Measurements from ENCODE around the gene TSPAN3.

TSPAN3 gene

DNA sequence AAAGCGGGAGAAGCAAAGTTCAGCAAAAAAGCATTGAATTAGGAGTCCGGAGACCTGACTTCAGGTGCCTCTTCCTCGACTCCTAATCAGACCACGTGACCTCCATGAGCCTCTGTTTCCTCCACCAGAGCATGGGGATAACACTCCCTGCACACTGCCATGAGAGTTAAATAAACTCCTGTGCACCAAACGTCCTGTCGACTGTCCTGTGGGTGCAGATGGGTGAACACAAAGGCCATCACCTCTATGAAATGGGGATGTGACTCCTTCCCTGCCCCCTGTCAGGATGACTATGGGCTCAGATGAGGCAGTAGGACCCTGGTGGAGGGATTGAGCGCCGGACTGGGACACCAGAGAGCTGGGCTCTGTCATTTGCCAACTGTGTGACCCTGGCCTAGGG lies 13.5 kb upstream of the TSPAN3 start:
- no peak for DNase-seq (ENCODE audit: low read depth, low spot score)

DNA sequence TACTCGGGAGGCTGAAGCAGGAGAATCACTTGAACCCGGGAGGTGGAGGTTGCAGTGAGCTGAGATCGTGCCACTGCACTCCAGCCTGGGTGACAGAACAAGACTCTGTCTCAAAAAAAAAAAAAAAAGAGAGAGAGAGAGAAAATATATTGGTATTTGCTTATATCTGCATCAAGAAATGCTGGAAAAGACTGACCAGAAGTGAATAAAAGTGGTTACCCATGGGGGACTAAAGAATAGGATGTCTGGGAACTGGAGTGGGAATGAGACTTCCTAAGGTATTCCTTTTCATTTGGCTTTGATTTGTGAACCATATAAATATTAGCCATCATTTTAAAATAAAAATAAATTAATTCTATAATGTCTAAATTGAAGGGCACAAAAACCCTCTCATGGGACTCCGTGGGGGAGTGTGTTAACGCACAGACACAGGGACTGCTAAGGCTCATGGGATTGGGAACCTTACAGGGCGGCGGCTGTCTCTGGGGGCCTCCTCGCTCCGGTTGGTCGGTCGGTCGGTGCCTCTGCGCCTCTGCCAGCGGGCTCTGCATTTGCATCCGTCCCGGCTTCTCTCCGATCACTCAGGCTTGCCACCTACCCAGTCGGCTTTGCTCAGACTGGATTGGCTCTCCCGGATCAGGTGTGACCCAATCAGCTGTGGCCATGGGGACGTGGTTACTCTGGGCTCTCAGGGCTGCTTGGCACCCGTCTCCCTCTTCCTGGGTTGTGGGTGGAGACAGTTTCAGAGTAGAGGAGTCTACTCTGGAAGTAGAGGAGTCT lies 12.7 kb upstream of the TSPAN3 start:
- DNase-seq (ENCODE audit: low read depth, low spot score) = peak; percentile 80

DNA sequence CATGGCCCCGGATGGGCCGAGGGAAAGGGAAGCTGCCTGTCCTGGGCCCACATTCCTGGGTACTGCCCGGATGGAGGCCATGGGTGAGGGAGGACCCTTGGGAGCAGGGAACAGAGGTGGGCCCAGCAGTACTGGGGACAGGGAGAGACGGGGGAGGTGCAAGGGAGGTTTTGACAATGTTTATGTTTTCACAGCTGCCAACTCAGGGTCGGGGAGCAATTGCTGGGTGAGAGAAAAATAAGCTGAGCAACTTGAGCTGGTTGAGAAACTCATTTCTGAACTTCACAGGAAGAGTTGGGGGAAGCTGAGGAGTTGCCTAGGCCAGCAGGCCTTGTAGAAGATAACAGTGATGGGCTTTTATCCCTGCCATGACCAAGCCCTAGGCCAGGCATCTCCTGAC lies 11.1 kb upstream of the TSPAN3 start:
- DNase-seq (ENCODE audit: low read depth, low spot score) = no peak

DNA sequence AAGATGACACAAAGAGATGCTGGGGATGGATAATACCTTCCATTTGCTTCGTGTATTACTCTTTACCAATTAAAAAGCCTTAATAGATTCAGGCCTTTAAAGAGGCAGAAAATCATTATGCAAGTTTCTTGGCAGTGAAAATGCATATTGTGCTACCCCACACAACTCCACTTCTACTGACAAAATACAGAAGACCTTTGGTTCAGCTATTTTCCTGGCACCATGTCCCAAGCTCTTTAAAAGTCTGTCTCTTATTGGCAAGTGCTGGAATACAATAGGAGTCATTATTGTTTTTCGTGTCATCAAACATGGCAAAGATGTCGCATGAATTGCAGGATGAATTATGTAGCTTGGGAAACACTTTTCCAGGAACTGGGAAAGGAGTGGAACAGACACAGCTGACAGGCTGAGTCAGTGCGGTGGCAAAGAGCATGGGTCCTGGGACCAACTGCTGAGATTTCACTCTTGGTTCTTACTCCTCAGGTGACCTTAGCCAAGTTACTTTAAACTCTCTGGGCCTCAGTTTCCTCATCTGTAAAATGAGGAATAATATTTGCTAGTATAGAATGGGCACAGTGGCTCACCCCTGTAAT lies 5.5 kb upstream of the TSPAN3 start:
- DNase-seq (ENCODE audit: low read depth, low spot score) = peak; percentile 11

DNA sequence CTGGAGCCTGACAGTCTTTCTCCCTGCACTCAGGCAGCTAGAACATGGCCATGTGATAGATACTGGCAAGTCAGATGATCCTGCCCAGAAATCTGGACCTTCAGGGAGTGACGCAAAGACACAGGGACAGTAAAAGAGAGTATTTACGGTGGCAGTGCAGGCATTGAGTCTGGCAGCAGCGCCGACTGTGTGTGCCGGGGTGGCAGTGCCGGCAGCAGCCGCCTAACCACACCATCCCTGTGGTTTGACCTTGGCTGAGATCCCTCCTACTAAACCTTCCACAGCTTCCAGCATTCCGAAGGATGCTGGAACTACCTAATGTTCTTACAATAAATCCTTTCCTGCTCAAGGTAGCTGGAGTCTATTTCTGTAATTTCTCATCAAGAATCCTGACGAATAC lies 4.6 kb upstream of the TSPAN3 start:
- DNase-seq (ENCODE audit: low read depth, low spot score) = peak; percentile 85

DNA sequence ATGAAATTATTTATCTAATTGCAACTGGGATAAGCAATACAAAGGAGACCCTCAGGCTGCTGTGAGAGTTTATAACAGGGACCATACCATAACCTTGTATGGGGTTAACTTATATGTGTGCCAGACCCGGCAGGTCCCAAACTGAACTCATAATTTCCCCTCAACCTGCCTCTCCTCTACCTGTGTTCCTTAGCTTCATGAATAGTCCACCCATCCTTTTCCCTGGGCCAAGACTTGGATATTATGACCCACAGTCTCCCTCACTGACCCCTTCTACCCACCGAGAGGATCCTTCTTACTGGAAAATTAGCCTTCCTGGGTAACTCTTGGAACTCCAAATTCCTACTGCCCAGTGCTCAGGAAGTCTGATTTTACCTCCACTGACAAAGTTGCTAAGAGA lies 3.4 kb upstream of the TSPAN3 start:
- no peak for DNase-seq (ENCODE audit: low read depth, low spot score)

DNA sequence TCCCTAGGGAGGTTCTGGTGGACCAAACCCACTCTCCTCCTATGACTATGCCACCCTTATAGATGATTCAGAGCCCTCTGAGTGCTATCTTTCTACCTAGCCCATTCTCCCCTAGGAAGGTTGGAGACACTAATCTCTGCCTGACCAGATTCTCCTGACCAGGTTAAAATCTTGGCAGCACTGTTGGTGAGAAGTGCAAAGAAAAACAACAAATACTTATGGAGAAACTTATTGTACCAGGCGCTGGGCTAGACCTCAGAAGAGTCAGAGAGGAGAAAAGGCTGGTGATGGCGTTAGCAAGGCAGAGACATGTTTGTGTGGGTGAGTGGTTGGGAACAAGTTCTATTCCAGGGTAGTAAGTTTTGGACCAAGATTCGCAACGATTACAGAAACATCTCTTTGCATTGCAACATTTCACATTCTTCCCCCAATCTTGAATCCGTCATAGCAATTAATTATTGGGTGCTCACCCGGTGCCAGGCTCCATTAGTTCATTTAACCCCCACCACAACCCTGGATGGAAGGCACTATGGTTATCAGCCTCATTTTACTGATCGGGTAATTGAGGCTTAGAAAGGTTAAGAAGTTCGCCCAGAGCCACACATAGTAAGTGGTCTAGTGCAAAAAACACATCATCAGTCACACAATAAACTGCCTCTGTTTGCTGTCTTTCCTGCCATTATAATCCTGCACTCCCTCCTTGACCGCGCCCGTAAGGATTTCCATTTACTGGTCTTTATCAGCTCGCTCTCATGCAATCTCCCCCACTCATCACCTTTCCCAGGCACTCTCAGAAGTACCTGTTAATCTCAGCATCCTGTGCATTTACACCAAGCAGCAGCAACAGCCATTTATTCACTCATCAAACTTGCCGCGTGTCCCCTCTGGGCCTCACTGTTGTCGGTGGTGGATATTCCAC lies 655 bp upstream of the TSPAN3 start:
- DNase-seq (ENCODE audit: low read depth, low spot score) = no peak

DNA sequence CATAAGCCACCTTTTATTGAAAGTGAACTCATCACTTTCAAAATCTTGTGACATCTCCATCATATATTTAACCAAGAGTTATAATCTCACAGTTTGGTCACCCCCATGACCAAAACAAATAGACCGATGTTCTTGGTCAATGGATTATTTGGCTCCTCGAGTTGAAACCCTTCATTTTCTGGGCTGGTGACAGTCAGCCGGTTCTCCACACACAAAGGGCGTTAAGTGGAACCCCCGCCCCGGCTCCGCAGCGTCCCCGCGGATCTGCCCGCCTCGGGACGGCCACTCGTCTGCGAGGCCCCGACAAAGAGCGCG lies 772 bp downstream of the TSPAN3 start:
- DNase-seq (ENCODE audit: low read depth, low spot score) = no peak

DNA sequence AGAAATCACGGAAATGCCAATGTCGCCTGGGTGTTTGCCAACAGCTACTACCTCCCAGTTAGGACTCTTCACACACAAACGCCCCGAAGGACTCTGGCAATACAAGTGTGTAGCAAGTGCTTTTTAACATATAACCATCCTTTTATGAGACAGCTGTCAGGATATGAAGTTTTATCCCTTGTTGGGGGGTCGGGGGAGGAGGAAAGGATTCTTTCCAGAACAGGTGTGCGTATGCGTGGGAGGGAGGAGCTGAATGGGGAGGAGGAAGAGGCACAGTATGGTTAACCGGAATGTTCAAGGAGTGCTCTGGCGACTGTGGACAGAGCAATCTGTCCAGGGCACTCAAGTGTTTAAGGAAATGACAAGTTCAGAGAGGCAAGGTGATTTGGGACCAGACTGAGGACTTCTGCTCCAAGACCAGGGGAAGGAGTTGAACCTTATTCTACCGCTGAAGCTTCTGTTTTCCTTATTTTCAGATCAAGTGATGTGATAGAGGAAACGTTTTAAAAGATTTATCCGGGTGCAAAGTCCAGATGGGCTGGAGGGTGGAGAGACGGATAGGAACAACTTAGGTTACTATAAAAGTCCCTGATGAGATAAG lies 1.3 kb downstream of the TSPAN3 start:
- peak; percentile 25 for DNase-seq (ENCODE audit: low read depth, low spot score)

DNA sequence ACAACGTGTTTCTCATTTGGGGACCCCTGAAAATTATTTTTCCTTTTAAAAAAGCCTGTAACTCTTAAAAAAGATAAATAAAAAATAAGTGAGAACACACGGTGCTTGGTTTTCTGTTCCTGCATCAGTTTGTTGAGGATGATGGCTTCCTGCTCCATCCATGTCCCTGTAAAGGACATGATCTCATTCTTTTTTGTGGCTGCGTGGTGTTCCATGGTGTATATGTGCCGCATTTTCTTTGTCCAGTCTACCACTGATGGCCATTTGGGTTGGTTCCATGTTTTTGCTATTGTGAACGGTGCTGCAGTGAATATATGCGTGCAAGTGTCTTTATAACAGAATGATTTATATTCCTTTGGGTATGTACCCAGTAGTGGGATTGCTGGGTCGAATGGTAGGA lies 2.3 kb downstream of the TSPAN3 start:
- DNase-seq (ENCODE audit: low read depth, low spot score) = no peak

DNA sequence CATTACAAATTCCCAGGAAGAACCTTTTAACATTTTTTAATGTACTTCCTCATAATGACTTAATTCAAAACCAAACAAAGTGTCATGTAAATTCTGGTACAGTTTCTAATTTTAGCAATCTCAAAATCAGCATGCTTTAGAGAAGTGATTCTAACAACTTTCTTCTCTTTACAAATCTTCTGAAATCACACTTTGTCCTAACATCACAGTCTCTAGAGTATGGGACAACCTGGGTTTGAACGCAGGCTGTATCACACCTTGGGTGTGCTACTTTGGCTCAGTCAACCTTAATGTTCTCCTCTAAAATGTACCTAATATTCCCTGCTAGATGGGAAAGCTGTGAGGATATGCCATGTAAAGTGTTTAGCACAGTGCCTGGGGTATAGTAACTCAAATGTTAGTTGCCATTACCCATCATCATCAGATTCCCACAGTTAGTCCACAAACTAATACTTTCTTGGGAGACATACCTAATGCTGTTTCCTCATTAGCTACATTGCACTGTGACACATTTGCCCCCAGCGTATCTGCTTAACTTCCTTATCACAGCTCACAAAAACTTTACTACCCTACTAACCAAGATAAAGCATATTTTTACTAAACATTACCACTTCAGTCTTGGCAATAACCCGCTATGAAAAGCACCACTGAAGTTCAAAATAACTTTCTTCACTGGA lies 3.1 kb downstream of the TSPAN3 start:
- no peak for DNase-seq (ENCODE audit: low read depth, low spot score)

DNA sequence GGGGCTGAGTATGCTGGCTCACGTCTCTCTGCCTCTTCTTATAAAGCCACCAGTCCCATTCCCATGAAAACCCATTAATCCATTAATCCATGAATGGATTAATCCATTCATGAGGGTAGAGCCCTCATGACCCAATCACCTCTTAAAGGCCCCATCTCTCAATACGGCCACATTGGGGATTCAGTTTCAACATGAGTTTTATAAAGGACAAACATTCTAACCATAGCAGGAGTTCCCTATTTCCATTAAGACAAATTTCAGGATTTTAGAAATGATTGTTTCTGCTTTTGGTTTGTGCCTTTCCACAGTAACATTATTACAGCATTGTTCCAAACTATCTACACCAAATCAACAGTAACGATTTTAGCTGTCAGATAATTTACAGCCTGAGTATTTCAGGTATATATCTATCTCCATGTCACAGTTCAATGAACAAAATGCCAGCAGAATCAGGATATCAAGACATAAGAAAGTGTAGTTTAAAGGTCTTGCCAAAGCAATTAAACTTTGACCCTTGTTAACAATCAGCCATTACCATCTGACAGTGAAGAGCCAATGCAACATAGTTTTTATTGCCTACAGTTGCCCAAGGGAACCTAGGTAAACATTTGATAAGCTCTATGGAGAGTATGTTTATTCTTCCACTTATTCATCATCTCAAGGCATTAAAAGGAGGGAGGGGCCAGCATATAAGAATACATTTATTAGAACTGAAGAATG lies 3.8 kb downstream of the TSPAN3 start:
- no peak for DNase-seq (ENCODE audit: low read depth, low spot score)

DNA sequence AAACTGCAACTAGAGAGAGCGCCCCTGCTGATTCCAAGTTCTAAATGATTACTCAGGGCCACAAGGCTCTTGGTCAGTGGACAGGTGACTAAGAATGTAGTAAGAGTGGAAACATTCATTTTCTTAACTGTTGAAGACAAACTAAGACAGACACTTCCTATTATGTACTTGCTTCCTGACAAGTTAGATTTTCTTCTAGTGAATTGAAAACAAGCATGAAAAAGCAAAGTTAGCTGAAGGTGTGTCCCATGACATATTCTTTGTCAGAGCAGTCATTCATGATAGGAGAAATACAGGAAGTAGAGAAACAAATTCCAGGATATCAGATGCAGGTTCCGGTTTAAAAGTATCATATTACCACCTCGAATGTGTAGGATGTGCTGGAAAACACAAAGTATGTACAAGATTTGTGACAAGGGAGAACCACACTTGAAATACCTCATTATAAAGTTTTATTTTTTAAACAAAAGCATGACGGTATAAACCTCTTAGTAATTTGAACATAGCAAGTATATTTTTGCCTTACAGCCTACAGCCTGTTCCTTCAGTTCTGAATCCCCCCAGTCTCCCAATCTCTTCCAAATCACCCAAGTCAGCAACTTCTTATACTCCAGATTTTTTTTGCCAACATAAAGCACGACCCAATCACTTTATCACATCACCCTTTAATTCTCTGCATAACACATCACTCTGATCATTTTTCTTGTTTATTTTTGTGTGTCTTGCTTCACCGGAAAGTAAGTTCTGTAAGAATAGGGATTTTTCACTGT lies 6.2 kb downstream of the TSPAN3 start:
- DNase-seq (ENCODE audit: low read depth, low spot score) = peak; percentile 32

DNA sequence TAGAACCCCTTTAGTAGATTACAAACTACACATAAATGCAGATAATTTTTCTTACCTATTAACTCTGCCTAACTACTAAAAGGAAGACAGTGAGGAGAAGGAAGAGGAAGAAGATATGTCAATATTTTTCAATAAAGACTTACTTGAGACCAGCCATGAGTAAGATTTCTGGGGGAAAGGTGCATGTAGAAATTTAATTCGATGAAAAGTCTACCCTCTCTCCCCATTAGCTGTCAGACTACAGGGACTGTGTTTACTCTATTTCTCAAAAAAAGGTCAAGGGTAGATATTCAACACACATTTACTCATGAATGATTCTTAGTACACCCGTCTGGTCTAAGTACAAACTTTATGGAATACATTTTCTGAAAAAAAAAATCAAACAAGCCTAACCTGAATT lies 6.8 kb downstream of the TSPAN3 start:
- no peak for DNase-seq (ENCODE audit: low read depth, low spot score)

DNA sequence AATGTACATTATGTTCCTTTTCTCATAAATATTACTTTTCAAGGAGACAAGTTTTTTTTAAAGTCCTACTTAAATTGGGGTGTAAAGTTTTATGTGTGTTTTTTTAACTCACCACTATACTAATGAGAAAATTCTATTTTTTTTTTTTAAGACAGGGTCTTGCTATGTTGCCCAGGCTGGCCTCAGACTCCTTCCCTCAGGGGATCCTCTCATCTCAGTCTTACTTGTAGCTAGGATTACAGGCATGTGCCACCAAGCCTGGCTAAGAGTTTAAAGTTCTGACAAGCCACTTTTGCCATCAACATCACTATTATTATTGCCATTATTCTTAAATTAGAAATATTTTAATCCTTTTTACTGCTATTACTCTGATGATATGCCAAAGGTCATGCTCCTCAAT lies 7.7 kb downstream of the TSPAN3 start:
- no peak for DNase-seq (ENCODE audit: low read depth, low spot score)

DNA sequence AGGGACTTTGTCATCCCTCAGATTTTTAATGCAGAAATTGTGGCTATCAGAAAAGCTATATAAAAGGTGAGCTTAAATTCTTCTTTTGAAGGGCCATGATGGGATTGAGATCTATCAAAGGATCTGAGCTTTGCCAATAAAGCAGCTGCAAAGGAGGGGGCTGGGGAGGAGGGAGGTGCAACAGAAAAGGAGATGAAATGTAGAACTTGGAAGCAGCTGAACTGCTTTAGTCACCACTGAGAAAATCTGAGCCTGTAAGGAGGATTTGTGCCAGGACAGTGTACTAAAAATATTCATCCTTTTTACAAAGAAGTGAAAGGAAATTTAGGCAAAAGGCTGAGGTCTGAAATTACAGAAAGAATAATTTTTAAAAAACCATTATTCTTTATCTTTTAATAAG lies 10.4 kb downstream of the TSPAN3 start:
- peak; percentile 31 for DNase-seq (ENCODE audit: low read depth, low spot score)

DNA sequence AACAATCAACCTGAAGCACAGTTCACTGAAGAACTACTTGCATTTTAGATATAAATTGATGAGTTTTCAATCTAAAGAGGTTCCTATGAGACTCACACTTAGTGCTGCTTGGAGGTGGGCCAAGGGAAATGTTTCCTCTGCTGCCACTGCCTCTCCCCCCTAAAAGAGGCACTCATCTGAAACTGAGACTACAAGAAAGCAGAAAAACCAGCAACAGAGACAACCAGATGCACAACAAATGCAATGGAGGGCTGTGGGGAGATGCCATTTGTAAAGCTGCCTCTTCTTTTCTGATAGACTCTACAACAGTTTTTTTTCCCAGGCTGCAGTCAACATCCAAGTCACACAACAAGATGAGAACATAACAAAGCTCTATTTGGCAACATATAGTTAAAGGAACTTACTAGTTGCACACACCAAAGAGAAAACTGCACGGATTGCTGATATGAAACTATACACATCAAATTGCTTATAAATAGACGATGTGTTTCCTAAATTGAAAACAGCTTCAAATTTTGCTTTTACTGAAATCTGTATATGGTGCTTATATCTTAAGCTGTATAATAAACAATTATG lies 11.0 kb downstream of the TSPAN3 start:
- DNase-seq (ENCODE audit: low read depth, low spot score) = peak; percentile 33

DNA sequence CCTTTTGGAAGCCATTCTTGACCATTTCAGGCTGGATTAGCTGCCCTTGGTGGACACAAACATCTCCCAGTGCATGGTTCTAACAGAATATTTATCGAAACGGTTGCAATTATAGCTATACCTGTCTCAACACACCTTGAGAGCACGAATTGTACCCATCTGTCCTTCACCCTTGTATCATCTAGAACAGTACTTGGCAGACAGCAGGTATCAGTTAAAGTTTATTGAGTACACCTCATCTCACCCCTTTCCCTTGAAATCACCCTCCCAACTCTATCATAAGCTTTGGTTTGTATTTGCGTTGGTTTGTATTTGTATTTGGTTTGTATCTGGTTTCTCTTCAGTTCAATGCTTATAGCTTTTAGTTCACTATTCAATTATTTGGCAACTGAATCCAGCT lies 12.4 kb downstream of the TSPAN3 start:
- DNase-seq (ENCODE audit: low read depth, low spot score) = no peak

DNA sequence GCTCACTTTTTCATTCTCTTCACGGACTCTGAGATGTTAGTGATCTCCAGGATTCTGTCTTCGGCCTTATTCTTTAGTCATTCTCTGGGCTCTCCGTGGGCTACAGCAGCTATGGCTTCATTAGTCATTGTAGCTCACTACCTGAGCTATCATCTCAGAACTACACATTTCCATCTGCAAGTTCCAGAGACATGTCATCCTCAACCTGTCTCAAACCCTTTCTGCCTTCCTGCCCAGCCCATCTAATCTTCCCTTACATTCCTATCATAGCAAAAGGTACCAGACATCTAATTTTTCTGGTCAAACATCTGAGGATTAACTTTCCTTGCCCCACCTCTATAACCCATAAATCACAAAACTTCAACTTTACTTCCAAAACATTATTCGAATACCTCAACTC lies 13.2 kb downstream of the TSPAN3 start:
- DNase-seq (ENCODE audit: low read depth, low spot score) = no peak

DNA sequence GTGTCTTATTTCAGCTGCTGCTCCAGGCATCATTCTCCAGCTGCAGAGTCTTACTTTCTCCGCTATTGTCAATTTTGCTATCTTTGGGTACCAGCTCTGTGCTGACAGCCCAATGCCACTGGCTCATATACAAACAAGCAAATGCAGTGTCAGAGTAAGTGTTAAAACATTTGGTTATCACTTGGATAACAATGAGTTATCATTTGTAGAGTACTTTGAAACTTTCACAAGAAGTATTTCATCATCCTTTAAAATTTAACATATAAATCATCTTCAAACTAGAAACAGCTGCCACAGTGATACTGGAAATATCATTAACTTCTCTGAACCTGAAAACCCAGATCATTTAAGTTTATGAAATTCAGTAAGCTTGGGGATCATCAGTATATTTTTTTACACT lies 13.8 kb downstream of the TSPAN3 start:
- no peak for DNase-seq (ENCODE audit: low read depth, low spot score)
